ENCODE measurements around the gene CORIN.

The CORIN gene

DNA sequence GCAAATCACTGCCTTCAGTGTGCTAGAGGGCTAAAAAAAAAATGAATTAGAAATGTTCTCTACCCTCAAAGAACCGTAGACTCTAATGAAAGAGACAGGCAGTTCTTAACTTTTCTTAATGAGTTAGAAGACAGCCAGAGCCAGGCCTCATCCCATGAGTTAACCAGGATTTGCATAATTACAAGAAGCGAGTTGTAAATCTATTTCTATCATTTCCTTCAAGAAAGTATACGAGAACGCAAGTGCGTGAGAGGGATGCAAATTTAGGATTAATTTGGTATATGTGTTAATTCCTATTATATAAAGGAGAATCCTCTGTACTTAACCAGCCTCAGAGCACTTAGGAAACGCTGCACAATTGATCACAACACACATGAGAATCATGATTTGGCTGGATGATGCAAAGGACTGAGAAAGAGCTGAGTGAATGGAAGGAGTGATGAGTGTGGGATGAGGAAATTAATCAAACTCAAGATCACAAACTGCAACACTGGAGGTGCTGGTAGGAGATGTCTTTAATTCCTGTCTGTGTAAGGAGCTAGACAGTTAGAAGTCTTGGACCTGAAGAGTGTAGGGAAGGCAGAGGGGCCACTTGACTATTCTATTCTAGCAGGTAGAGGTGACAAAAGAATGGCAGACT, 195.6 kb downstream of the CORIN start:
- DNase-seq (ENCODE audit: low read depth in 3 of 3) = no peak

DNA sequence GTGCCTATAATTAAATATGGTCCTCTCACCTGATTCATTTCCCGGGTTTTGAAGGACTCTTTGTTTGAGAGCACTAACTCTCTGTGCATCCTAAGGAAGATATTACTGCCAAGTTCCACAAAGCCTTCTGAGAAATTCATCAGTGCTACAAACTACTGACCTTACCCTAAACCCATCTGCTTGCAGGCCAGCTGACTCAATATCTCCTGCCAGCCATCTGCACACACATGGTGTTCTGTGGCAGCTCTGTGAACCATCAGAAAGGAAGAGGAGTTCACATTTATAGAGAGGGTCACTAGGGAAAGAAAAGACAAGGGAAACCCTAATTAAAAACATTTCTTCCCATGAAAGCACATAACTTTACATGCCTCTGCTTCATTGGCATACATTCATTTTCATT, 196.1 kb downstream of the CORIN start:
- no peak for DNase-seq (ENCODE audit: low read depth in 3 of 3)

DNA sequence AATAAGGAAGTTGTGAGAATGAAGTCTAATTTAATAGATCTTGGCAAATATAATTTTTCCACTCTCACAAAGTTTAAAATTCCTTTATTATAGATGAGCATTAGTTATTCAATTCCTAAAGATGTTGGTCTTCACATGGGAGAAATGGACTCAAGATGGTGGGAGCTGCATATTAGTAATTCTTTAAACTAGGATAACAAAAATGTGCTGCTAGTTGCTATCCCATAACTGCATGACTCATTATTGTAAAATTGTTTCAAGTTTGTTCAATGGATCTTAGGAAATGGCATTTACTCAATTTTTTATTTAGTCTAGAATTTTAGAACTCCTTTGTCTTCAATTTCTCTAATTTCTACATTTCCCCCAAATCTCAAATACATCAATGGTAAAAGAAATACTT, 197.0 kb downstream of the CORIN start:
- no peak for DNase-seq (ENCODE audit: low read depth in 3 of 3)

DNA sequence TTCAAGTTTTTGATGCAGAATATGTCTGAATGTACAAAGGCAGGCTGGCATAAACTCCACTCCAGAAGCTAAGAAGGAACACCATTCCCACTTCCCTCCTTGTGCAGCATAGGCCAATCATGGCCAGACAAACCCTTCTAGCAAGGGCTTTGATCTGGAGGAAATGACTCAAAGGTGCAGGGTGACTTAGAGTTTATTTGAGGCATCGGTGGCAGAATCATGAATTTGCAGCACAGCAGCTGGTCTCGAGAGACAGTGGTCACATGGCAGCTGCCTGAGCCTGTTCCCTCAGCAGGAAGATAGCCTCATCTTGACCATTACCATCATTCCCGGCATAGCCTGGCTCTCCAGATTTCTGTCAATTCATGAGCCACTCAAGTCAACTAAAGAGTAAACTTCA, 198.3 kb downstream of the CORIN start:
- no peak for DNase-seq (ENCODE audit: low read depth in 3 of 3)

DNA sequence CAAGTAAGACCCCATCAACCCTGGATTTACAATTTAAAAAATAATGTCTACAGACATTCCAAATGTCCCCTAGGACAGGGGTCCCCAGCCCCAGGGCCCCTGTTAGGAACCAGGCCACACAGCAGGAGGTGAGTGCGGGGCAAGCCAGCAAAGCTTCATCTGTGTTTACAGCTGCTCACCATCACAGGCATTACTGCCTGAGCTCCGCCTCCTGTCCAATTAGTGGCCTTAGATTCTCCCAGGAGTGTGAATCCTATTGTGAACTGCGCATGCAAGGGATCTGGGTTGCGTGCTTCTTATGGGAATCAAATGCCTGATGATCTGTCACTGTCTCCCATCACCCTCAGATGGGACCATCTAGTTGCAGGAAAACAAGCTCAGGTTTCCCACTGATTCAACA, 206.7 kb downstream of the CORIN start:
- no peak for DNase-seq (ENCODE audit: low read depth in 3 of 3)

DNA sequence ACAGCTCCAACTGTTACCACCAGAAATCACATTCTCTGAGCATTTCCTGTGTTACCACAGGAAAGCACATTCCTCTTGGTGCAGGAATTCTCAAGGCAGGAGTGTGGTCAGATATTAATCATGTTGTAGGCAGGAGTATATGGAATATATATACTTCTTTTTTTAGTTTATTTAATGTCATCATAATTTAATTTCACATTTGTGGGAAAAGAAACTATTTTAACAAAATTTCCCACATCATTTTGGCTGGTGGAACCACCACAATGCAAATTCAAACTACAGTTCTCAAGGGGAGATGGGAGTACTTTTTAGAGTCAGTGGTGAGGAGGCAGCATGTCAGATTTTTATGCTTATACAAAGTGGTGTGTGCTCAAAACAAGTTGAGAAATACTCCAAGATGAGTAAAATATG, 213.8 kb downstream of the CORIN start:
- DNase-seq (ENCODE audit: low read depth in 3 of 3) = no peak

DNA sequence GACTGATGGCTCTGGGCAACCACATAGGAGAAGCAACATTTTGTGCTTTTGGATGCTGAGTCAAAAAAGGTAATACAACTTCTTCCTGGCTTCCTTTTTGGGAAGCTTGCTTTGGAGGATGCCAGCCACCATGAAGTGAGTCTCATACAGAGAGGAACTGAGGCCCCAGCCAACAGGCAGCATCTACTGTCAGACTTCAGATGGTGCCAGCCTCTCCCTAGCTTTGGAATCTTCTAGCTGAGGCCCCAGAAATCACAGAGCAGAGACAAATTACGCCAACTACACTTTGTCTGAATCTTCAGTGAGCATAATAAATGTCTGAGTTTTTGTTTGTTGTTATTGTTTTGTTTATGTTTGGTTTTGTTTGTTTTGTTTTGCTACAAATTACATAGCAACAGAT, 216.7 kb downstream of the CORIN start:
- DNase-seq (ENCODE audit: low read depth in 3 of 3) = no peak

DNA sequence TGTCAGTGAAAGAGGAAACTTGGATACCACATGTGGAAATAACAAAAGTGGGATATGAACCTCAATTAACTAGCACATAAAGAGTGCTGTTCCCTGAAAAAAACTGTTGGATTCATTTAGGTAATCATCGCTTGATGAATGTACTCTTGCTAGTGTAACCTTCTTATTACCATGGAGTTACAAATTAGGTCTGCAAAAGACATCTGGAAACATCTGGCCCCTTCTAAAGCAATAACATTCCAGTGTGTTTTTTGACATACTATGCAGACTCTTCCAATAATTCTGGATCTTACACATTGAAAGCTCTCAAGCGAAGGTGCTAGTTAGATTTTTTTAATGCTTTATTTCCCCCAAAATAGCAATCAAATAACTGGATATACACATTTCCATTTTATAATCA, 218.2 kb downstream of the CORIN start:
- no peak for DNase-seq (ENCODE audit: low read depth in 3 of 3)

DNA sequence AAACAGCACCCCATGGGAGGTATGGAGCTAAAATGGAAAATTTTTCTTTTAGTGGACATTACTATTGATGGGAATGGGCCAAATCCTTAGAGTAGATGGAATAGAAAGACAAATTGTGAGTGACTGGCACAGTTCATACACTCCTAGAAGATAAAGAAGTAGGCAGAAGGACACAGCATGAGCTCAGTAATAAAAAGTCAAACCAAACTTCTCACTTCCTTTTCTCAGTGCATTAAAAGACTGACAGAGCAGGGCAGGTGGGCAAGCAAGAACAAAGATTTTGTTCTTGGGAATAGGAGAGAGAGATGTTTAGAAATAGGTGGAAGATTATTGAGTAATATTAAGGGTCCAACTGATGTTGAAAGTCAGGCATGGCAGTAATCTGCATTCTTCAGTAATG, 220.3 kb downstream of the CORIN start:
- no peak for DNase-seq (ENCODE audit: low read depth in 3 of 3)

DNA sequence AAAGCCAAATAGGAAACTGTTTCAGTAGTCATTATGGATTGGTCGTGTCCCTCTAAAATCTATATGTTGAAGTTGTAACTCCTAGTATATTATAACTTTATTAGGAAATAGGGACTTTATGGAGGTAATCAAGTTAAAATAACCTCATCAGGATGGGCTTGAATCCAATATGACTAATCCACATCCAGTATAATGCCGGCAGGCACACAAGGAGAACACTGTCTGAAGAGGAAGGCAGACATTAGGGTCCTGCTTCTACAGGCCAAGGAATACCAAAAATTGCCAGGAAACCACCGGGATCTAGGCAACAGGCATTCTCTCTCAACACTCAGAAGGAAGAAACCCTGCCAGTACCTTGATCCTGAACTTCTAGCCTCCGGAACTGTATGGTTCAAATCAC, 222.5 kb downstream of the CORIN start:
- DNase-seq (ENCODE audit: low read depth in 3 of 3) = no peak

DNA sequence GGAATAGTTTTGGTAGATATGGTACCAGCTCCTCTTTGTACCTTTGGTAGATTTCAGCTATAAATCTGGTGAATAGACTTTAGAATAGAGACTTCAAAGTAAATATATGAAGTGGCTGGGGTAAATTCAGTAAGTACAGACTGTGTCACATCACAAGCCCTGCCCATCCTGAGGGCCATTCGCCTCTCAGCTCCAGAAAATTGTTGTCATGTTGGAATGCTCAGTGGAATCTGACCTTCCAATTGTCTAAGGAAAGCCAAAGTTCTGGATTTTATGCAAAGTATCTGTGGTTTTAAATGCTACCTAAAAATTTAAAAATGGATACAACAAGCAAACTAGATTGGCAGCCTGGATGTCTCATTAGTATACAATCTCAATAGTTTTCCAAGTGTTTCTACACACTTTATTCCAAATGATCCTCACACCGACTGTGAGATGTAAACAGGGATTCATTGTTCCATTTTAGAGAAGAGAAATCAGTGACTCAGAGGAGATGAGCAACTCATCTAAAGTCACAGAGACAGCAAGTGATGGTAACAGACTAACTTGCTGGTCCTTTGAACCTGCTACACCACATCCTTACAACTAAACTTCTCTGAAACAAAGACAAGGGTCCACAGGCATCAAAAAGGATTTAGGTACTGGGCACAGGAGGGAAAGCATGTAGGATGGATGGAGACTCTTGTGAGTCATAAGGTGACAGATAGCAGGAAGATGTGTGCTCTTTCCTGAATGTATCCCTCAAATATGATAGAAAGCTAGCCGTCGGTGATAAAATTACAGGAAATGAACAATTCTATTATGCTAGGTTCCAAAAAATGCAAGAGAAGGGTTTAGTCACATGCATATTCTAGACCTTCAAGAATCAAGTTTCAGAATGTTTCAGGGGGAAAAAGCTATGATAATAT, 225.5 kb downstream of the CORIN start:
- no peak for DNase-seq (ENCODE audit: low read depth in 3 of 3)

DNA sequence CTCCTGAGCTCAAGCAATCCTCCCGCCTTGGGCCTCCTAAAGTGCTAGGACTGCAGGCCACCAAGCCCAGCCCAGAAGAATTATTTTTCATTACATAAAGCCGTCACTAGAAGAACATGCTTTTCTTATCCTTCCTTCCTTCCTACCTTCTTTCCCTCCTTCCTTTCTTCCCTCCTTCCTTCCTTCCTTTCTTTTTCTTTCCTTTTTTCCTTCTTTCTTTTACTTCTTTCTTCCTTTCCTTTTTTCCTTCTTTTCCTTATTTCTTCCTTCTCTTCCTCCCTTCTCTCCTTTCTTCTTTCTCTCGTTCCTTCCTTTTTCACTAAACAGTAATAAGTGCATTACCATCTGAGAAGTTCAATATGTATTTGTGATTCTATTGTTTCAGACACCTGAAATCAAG, 231.4 kb downstream of the CORIN start:
- DNase-seq (ENCODE audit: low read depth in 3 of 3) = no peak

DNA sequence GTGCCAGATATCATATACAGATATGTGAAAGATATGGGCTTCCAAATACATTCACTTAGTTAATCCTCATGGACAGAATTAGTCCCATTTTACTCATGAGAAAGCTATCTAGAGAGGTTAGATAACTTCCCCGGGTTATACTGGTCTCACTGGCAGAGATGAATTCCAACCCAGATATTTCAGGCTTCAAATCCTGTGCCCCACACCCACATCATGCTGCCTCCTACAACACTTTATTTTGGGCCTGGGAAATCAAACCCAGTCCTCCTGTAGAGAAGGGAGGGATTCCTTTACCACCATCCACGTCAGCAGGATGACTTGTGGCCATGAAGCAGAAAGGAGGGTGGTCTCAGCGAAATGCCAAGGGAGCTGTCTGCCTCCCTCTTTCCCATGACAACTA, 239.0 kb downstream of the CORIN start:
- no peak for DNase-seq (ENCODE audit: low read depth in 3 of 3)

DNA sequence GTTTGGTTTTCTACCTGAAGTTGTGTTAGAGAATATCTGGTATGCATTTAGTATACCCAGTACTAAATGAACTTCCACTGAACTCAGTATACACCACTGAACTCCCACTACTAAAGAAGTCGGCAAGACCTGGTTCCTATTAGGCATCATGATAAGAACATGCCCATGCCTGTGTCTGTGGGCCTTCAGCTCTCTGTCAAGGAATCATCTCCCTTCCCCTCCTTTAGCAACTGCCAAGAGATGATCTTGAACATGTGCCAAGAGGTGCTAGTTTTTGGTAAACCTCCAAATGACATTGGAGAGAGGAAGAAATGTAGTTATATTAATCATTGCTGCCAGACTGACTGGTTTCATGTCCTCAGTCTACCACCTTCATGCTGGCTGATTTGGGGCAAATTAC, 239.5 kb downstream of the CORIN start:
- no peak for DNase-seq (ENCODE audit: low read depth in 3 of 3)

DNA sequence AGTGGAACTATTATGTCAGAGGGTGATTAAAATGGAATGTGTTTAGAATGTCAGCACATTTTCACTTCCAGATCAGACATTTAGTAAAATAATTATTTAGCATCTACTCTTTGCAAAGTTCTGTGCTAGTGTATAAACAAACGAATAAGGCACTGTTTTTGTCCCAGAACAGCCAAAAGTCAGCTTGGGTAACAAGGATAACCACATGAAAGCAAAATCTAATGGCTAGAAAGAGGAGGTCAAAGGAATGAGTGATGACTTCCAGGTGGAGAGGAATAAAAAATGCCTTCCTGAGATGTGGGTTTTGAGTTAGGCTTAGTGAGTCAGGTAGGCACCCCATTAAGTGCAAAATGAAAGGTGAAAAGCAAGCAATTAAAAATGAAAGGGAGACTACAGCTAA, 240.2 kb downstream of the CORIN start:
- no peak for DNase-seq (ENCODE audit: low read depth in 3 of 3)

DNA sequence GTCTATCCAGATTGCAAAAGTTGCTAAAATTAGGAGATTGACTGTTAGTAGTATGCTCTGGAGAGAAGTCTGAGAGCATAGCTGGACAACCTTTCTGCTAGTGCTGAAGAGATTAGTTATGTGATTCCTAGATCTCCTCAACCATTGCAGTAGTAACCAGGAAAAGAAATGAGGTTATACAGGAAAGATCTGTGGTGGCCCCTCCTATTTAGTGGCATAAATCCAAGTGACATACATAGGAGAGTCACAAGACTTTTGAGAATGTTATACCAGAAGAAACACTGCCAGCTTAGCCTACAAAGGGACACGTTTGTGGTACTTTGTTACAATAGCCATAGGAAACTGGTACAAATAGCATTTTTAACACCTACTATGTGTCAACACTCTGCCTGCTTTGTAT, 247.5 kb downstream of the CORIN start:
- no peak for DNase-seq (ENCODE audit: low read depth in 3 of 3)

DNA sequence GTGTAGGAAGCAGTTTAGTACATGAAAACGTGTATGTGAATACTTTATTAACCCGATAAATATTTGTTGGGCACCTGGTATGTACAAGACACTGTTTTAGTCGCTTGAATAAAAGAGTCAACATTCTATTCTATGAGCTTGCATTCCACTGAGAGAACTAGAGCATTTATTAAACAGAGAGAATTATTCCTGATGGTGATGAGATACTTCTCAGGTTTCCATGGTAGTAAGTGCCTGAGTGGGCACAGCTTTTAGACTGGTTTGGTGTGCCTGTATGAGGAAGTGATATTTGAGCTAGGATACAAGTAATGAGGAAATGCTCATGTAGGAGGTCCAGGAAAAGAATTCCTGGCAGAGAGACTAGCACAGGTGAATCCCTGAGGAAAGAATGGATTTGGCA, 258.6 kb downstream of the CORIN start:
- no peak for DNase-seq (ENCODE audit: low read depth in 3 of 3)

DNA sequence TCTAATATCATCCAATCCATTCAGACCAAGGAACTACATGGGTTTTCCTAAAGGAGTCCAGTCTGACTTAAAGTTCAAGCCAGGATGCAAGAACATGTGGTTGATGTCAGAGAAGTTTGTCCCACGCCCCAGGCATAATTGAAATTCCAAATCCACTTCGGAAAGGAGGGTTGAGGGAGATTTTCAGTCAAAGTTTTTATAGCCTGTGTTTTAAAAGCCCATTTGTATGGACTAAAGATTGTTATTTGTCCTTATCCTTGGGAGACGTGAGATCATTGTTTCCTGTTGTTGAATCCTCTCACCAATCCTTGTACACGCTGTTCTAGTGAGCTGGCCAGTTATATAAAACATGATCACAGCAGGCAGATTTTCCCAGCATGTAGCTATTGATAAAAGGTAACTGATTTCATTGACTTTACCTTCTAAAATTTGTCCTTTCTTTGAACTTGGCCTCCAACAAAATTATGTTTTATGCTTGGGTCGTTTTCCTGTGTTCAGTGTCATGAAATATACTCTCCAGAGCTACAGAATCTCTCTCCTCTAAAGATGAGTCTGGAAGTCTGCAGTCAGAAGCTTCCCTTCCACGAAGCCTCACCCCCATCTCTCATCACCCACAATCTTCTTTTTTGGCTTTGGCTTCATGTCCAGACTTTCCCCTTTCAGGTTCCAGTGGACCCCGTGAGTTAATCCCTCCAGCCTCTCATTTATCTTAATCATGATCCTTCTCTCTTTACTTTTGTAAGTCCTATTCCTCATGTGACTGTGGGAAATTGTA, 259.9 kb downstream of the CORIN start:
- DNase-seq (ENCODE audit: low read depth in 3 of 3) = no peak

DNA sequence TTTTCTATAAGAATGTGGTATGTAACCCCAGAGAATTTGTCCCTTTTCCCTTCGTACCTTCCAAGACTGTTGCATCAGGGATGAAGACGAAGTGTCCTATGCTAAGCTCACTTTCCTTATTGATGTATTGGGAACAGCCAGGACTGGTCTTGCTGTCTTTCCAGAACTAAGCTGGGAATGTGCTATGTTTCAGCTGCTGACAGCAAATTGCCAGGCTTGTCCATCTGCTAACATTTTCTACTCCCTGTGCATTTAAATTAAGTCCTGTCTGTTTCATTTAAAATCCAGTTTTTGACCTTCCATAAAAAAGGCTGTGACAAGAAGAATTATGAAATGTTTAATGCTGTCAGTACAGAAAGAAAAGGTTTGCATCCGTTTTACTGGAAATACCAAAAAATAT, 264.9 kb downstream of the CORIN start:
- DNase-seq (ENCODE audit: low read depth in 3 of 3) = no peak

DNA sequence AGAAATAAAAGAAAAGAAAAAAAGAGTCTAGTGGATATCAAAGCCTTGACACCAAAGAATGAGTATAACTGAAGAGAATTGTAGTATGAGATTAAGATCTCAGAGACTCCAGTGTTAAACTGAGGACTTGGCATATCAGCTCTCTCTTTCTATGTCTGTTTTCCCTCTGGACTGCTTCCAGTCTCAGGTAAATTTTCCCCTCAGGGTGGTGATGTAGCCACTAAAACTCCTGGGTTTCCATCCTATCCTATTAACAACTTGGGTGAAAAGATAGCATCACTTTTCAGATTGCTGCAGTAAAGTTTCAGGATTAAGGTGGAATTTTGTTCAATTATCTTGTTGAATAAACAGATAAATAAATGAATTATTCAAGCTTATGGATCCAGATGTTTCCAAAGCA, 267.1 kb downstream of the CORIN start:
- no peak for DNase-seq (ENCODE audit: low read depth in 3 of 3)

DNA sequence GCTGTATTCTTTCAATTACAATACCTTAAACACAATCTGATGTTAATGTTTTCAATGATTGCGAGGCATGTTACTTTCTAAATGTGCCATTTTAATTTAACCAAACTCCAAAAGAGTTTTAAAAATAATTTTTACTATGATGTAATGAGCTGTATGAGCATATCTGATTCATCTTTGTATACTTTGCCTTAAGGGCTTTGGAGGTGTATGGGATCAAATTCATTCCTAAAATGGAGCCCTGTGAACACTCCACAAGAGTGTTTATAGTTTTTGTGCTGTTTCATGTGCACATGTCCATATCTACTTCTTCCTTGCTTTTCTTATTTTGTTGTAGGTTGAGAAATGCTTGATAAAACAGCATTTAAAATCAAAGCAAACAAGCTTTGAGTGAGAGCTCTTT, 270.4 kb downstream of the CORIN start:
- DNase-seq (ENCODE audit: low read depth in 3 of 3) = no peak

DNA sequence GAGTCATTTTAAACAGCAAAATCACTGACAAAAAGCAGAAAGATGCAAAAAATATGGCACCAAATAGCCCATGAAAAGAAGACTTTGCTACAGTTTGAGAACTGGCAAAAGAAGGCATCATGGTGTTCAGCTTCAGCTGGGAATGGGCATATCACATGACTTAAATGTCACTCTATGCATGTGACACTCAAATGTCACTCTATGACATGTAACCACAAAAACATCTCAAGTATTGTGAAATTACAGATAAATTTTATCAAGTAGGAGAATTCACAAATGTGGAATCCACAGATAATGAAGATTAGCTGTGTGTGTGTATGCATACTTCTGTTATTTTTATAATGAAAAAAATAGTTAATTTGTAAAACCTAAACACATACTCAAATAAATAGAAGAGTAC, 270.9 kb downstream of the CORIN start:
- no peak for DNase-seq (ENCODE audit: low read depth in 3 of 3)

DNA sequence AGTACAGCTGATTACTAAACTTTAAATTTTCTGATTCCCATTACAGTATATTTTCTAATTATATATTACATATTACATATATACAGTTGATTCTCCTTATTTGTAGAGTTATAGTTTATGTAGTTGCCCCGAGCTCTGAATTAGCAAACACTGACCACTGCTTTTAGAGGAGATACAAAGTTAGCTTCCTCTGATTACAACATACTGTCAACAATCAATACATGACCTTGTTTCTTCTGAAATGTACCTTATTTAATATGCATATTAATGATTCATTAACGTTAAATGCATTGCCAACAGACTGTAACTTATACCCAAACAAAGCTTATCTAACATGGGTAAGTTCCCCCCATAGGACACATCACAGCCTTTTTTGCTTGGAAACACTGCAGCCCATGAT, 271.3 kb downstream of the CORIN start:
- DNase-seq (ENCODE audit: low read depth in 3 of 3) = no peak
